Ovary (tissue), 3 donors: ENCODE data around the gene LSP1.

Experiments used
- CTCF ChIP-seq, 3 donors: fragments of 450-650 bp in 2 of 3; fragments of 200-600 bp in 1 of 3; IDR thresholded peaks; one replicate each; pipeline versions ENCODE4 v1.5.1 to v1.8.0; 2016 to 2022; ENCODE audit warnings: antibody characterized with exemption in 3 of 3, mild to moderate bottlenecking in 1 of 3
- POLR2A ChIP-seq: fragments of 450-650 bp; IDR thresholded peaks from one replicate; pipeline ENCODE4 v1.6.1; 2017; ENCODE audit warnings: antibody characterized with exemption, mild to moderate bottlenecking, moderate library complexity
- donor health status: DM: no; HTN: no; CAD: no.

GRCh38 chr11:1828542-1828941 lies 24.3 kb upstream of the LSP1 start:
- no peak for TF ChIP-seq CTCF (IDR thresholded peaks at IDR 0.05)
- TF ChIP-seq POLR2A = no peak
